Stimulated activated naive CD4-positive, alpha-beta T cell (primary cell): Measurements from ENCODE around the gene INF2.
"Not testable (repeated sequence)": the region's sequence is repeated elsewhere in the genome, so short reads cannot be mapped to it uniquely, and the experiment has no call there.

Experiments used
- DNase-seq, 6 experiments: peaks; one replicate each; lab custom pipeline; 2025; lab: John Stamatoyannopoulos, UW

The INF2 gene

GRCh38 chr14:104721505-104722431, 32.4 kb downstream of the INF2 start:
- DNase-seq, result no peak

GRCh38 chr14:104722938-104723650, 33.7 kb downstream of the INF2 start:
- no peak for DNase-seq

- DNase-seq, result peak; percentile 46 to 86 (median 70)
Observed at GRCh38 chr14:104723651-104724406, 34.4 kb downstream of the INF2 start, which contains the start of gene ADSS1. TSS of gene ADSS1 (plus strand) at chr14:104724229. CDS start at chr14:104724271, 42 bp downstream.

- DNase-seq, result peak in 4 of 6 experiments; percentile 11 to 26 (median 22)
Observed at GRCh38 chr14:104724407-104724980, 35.1 kb downstream of the INF2 start.

- DNase-seq, result no peak
Observed at GRCh38 chr14:104724981-104725771, 35.8 kb downstream of the INF2 start.

GRCh38 chr14:104725772-104726548, 36.5 kb downstream of the INF2 start:
- DNase-seq, result no peak

GRCh38 chr14:104726600-104727451, 37.4 kb downstream of the INF2 start:
- DNase-seq, result no peak

- no peak for DNase-seq
Observed at GRCh38 chr14:104728631-104729030, 39.2 kb downstream of the INF2 start.

- DNase-seq, result not testable (repeated sequence)
Observed at GRCh38 chr14:104729176-104729834, 39.9 kb downstream of the INF2 start.

GRCh38 chr14:104729835-104730181, 40.4 kb downstream of the INF2 start:
- DNase-seq, result no peak

GRCh38 chr14:104730487-104730886, 41.1 kb downstream of the INF2 start:
- DNase-seq, result no peak

GRCh38 chr14:104731320-104732294, 42.2 kb downstream of the INF2 start:
- DNase-seq, result no peak

GRCh38 chr14:104732355-104732804, 43.0 kb downstream of the INF2 start:
- no peak for DNase-seq

- no peak for DNase-seq
Observed at GRCh38 chr14:104732931-104733681, 43.7 kb downstream of the INF2 start.

- DNase-seq, result no peak
Observed at GRCh38 chr14:104734051-104734587, 44.7 kb downstream of the INF2 start.

GRCh38 chr14:104734601-104734990, 45.2 kb downstream of the INF2 start:
- no peak for DNase-seq
